ENCODE data around the gene MDM2.
A peak's percentile ranks its signal among the peaks of the same experiment; 100 is the strongest.
"Not testable (repeated sequence)": the region's sequence is repeated elsewhere in the genome, so short reads cannot be mapped to it uniquely, and the experiment has no call there.

MDM2 gene

DNA sequence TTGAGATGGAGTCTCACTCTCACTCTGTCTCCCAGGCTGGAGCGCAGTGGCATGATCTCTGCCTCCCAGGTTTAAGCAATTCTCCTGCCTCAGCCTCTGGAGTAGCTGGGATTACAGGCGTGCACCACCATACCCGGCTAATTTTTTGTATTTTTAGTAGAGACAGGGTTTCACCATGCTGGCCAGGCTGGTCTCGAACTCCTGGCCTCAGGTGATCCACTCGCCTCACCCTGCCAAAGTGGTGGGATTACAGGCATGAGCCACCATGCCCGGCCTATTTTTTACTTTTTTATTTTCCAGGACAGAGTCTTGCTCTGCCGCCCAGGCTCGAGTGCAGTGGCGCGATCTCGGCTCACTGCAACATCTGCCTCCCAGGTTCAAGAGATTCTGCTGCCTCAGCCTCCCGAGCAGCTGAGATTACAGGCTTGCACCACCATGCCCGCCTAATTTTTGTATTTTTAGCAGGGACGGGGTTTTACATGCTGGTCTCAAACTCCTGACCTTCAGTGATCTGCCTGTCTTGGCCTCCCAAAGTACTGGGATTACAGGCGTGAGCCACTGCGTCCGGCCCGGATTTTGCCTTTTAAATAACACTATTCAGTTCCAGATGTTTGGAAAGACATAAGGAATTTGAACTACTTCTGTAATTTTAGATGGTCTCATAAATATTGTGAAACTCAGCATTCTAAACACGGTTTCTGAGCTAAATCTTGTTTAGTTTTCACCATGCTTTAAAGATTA, 4.9 kb upstream of the MDM2 start:
- DNase-seq; in situ Hi-C loops (cut with HindIII; ENCODE audit: low pct_ligation_motif_present, low pct_unique_long_range_greater_than_20kb, low sequenced_read_pairs): not testable (repeated sequence)

- no peak for DNase-seq
- in situ Hi-C loops (cut with HindIII; ENCODE audit: low pct_ligation_motif_present, low pct_unique_long_range_greater_than_20kb, low sequenced_read_pairs) = no loop called here
Measured at GRCh38 chr12:68803948-68804656, 3.9 kb upstream of the MDM2 start.

DNA sequence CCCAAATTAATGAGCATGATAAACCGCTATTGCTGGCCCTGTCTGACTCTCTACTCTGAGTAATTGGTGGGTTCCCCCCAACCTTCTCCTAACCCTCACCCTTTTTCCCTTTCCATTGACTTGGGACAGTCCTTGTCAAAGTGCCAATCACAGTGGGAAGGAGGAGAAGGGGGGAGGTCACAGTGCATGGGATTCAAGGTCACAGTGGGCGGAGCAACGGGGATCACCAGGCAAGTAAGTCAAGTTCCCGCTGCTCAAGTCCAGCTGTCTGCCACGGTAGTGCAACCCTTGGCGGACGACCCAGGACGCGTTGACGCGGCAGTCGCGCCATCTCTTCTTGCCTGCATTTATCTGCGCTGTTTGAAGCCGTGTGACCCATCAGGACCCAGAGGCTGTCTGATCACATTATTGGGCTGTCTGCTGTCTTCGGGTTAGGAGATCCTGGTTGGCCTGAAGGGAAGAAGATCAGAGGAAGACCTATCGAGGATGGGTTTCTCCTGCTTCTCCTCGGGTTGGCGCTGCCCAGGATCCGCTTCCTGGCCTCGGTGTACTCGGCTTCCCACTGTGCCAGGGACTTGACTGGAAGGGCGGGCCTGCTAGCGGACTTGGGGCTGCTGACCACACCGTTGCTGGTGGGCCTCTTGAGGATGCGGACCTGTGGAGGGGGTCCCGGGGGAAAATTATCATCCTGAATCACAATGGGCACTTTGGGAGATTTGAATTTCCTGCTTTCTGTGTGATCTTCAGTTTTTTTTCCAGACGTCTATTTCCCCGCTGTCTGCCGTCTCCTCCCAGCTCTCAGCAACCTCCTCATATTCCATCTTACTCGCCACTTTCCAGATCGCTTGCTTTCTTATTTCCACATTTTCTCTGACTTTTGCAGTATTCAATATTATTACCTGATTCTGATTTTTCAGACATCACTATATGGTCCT, 3.1 kb upstream of the MDM2 start:
- in situ Hi-C loops (cut with HindIII; ENCODE audit: low pct_ligation_motif_present, low pct_unique_long_range_greater_than_20kb, low sequenced_read_pairs) = no loop called here
- no peak for DNase-seq

DNA sequence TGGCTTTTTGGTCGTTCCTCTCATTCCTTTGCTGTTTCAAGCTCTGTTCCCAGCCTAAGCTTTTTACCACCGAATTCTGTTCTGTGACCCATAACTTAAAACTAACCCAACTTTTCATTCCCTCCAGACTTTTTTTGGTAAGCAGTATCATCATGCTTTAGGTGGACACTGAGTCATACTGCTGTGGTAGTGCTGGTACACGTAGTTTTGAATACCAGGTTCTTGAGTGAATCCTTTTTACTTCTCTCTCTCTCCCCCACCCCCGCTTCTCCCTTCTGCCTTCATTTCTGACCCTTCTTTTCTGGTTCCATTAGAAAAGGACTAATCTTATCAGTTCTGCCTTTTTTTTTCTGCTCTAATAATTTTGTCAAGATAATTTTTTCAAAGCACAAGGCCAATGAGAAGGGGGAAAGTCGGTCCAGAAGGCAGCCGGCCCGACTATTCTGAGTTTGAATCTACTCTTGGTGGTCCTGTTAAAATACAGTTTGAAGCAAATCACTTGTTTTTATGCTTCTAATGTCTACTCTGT, 2.3 kb upstream of the MDM2 start:
- in situ Hi-C loops (cut with HindIII; ENCODE audit: low pct_ligation_motif_present, low pct_unique_long_range_greater_than_20kb, low sequenced_read_pairs) = no loop called here
- DNase-seq = no peak

DNA sequence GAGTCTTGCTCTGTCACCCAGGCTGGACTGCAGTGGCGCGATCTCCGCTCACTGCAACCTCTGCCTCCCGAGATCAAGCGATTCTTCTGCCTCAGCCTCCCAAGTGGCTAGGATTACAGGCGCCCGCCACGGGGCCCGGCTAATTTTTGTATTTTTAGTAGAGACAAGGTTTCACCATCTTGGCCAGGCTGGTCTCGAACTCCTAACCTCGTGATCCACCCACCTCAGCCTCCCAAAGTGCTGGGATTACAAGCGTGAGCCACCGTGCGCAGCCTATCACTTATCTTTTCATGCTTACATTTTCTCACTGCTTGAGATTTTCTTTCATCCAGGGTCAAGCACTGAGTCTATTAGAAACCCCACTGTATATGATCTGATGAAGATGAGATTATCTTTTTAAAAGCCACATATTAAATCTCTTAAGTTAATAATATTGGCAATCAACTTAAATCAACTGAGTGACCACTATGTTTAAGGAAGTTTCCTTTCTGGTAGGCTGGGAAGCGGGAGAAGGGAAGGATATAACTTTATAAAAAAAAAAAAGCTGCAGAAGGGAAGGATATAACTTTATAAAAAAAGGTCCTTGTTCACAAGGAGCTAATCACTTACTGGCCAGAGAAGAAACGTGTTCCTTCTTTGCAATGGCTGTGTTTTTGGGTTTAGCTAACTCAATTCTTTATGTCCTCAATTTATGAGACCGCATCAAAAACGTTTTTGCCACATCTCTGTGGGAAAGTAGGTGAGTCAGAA, 1.3 kb upstream of the MDM2 start:
- DNase-seq = no peak

DNA sequence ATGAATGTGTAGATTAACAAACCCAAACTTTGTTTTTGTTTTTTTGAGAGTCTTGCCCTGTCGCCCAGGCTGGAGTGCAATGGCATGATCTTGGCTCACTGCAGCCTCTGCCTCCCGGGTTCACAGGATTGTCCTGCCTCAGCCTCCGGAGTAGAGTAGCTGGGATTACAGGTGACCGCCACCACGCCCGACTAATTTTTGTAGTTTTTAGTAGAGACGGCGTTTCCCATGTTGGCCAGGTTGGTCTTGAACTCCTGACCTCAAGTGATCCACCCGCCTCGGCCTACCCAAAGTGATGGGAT, 752 bp upstream of the MDM2 start:
- DNase-seq; in situ Hi-C loops (cut with HindIII; ENCODE audit: low pct_ligation_motif_present, low pct_unique_long_range_greater_than_20kb, low sequenced_read_pairs): not testable (repeated sequence)

More for the DNA sequence above, 1.3 kb upstream of the MDM2 start:
- in situ Hi-C loops (cut with HindIII; ENCODE audit: low pct_ligation_motif_present, low pct_unique_long_range_greater_than_20kb, low sequenced_read_pairs) = no loop called here

DNA sequence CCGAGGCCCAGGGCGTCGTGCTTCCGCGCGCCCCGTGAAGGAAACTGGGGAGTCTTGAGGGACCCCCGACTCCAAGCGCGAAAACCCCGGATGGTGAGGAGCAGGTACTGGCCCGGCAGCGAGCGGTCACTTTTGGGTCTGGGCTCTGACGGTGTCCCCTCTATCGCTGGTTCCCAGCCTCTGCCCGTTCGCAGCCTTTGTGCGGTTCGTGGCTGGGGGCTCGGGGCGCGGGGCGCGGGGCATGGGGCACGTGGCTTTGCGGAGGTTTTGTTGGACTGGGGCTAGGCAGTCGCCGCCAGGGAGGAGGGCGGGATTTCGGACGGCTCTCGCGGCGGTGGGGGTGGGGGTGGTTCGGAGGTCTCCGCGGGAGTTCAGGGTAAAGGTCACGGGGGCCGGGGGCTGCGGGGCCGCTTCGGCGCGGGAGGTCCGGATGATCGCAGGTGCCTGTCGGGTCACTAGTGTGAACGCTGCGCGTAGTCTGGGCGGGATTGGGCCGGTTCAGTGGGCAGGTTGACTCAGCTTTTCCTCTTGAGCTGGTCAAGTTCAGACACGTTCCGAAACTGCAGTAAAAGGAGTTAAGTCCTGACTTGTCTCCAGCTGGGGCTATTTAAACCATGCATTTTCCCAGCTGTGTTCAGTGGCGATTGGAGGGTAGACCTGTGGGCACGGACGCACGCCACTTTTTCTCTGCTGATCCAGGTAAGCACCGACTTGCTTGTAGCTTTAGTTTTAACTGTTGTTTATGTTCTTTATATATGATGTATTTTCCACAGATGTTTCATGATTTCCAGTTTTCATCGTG, 612 bp downstream of the MDM2 start:
- peak; percentile 99 for DNase-seq
- in situ Hi-C loops (cut with HindIII; ENCODE audit: low pct_ligation_motif_present, low pct_unique_long_range_greater_than_20kb, low sequenced_read_pairs) = no loop called here

DNA sequence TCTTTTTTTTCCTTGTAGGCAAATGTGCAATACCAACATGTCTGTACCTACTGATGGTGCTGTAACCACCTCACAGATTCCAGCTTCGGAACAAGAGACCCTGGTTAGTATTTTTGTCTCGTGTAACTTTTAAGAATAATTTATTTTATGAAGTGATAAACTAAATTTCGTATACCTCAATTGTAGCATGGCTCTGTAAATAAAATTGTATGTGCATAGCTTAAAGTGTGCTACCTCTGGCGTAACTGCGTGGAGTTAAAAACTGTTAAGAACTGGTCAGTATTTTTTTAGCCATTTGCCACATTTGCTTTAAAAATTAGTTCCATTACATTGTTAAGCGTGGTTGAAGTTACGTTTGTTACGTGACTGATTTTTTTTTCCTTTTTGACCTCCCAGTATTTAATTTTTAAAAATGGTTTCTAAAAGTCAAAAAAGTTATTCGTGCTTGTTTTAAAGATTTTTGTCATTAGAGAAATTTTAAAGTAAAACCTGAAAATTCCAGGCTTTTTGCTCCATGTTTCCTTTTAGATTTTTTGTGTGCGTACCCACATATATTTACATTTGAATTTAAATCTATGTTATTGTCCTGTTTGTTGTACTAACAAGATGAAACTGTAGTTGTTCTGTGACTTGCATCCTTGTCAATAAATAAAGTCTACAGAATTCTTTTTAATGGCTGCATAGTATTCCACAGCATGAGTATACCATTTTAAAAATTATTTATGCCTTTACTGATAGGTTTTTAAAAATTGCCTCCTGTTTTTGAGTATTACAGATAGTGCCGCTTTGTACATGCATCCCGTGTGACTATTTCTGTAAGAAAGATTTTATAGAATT, 1.4 kb downstream of the MDM2 start:
- peak; percentile 38 for DNase-seq
- in situ Hi-C loops (cut with HindIII; ENCODE audit: low pct_ligation_motif_present, low pct_unique_long_range_greater_than_20kb, low sequenced_read_pairs) = no loop called here

DNA sequence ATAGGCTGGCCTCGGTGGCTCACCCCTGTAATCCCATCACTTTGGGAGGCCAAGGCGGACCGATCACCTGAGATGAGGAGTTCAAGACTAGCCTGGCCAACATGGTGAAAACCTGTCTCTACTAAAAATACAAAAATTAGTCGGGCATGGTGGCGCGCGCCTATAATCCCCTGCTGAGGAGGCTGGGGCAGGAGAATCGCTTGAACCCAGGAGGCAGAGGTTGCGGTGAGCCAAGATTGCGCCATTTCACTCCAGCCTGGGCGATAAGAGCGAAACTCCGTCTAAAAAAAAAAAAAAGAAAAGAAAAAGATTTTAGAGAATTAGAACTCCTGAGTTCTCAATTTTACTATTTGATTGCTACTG, 2.0 kb downstream of the MDM2 start:
- DNase-seq; in situ Hi-C loops (cut with HindIII; ENCODE audit: low pct_ligation_motif_present, low pct_unique_long_range_greater_than_20kb, low sequenced_read_pairs): not testable (repeated sequence)

GRCh38 chr12:68811573-68811972, 3.6 kb downstream of the MDM2 start:
- DNase-seq; in situ Hi-C loops (cut with HindIII; ENCODE audit: low pct_ligation_motif_present, low pct_unique_long_range_greater_than_20kb, low sequenced_read_pairs): not testable (repeated sequence)

DNA sequence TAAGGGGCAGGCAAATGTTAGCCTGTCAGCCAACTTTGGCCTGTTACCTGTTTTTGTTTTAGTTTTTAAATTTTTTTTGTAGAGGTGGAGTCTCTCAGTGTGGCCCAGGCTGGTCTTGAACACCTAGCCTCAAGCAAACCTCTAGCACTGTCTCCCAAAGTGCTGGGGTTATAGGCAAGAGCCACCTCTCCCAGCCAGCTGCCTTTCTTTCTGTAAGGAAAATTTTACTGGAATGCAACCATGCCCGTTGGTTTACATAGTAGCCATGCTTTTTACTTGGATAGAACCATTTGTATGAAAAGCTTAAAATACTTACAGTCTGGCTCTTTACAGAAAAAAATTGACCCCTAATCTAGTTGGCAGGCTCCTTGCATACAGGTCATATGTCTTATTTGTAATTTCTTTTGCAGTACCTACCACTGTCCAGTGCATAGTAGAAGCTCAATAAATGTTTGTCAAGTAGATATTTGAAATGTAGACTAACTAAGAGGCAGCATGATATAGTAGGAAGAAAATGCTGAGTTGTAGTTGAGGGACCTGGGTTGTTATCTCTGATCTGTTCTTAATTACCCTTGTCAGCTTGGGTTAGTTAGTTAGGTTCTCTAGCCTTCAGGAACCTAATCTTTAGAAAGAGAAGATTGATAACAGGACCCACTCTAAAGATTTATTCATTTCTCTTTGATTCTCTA, 4.7 kb downstream of the MDM2 start:
- no peak for DNase-seq
- in situ Hi-C loops (cut with HindIII; ENCODE audit: low pct_ligation_motif_present, low pct_unique_long_range_greater_than_20kb, low sequenced_read_pairs) = no loop called here

DNA sequence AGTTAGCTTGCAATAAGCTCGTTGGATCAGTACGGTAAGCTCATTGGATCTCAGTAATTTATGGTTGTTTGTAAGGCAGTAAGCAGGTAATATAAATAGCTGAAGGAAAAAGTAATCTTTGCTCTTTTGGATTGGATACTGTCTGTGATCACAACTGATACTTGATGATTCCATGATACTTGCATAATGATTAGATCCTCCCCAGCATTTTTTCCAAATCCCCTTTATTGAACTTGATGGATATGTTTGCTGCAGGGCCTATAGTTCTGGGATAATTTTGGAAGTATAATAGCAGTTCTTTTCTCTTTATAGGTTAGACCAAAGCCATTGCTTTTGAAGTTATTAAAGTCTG, 5.2 kb downstream of the MDM2 start:
- no peak for DNase-seq
- in situ Hi-C loops (cut with HindIII; ENCODE audit: low pct_ligation_motif_present, low pct_unique_long_range_greater_than_20kb, low sequenced_read_pairs) = no loop called here

- DNase-seq = no peak
- in situ Hi-C loops (cut with HindIII; ENCODE audit: low pct_ligation_motif_present, low pct_unique_long_range_greater_than_20kb, low sequenced_read_pairs) = no loop called here
Measured at GRCh38 chr12:68814490-68815231, 6.7 kb downstream of the MDM2 start.

DNA sequence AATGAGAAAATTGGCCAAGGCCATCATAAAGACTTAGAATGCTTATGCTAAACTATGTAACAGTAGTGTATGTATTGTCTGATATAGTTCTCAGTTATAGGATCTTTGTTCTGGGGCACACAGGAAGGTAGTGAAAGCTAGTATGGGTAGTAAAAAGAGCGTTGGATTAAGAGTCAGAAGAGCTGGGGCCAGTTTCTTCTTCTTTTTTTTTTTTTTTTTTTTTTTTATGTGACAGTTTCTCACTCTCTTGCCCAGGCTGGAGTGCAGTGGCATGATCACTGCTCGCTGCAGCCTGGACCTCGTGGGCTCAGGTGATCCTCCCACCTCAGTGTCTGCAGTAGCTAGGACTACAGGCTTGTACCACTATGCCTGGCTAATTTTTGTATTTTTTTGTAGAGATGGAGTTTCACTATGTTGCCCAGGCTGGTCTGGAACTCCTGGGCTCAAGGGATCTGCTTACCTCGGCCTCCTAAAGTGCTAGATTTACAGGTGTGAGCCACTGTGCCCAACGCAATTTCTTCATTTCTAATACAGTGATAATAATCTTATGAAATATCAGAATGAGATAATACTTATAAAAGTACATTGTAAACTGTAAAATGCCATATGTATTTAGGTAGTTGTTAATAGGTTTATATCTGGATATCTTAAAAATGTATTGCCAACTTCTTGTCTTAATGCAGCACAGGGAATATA, 7.4 kb downstream of the MDM2 start:
- in situ Hi-C loops (cut with HindIII; ENCODE audit: low pct_ligation_motif_present, low pct_unique_long_range_greater_than_20kb, low sequenced_read_pairs) = no loop called here
- no peak for DNase-seq

Data from ACHN (cell line).